Heart left ventricle (tissue), 16 donors: ENCODE data around the gene TNFSF11. TPM values are rescaled to one million over a fixed set of nuclear protein-coding genes. Genes with fewer than 3 reads are reported as not detected.

ENCODE experiments used
- ATAC-seq, 4 donors: fragments of 200-7000 bp; cut with Tn5 transposase; one replicate each; pipeline ENCODE4 v1.9.1; 2020 to 2022; ENCODE audit warnings: moderate library complexity in 4 of 4, mild to moderate bottlenecking in 3 of 4, moderate number of reproducible peaks in 1 of 4
- DNase-seq, 5 donors: peaks; one replicate each; pipeline ENCODE4 v3.0.0-alpha.2; 2020
- H3K27ac ChIP-seq, 12 donors: fragments of 200-600 bp; sonication (generic) in 4 of 12; one replicate each; pipeline versions ENCODE4 v1.5.0 to v1.8.0; 2016 to 2022; ENCODE audit warnings: mild to moderate bottlenecking in 2 of 12
- H3K27me3 ChIP-seq, 9 donors: fragments of 200-600 bp; sonication (generic) in 2 of 9; one replicate each; pipeline versions ENCODE4 v1.5.1 to v1.8.0; 2016 to 2022; ENCODE audit warnings: mild to moderate bottlenecking in 3 of 9
- H3K36me3 ChIP-seq, 9 donors: fragments of 200-600 bp; sonication (generic) in 2 of 9; one replicate each; pipeline versions ENCODE4 v1.5.0 to v1.8.0; 2018 to 2022; ENCODE audit warnings: mild to moderate bottlenecking in 2 of 9
- H3K4me1 ChIP-seq, 12 donors: fragments of 200-600 bp; sonication (generic) in 4 of 12; one replicate each; pipeline versions ENCODE4 v1.5.0 to v1.8.0; 2016 to 2022; ENCODE audit warnings: mild to moderate bottlenecking in 3 of 12
- H3K4me3 ChIP-seq, 12 donors: fragments of 200-600 bp; sonication (generic) in 4 of 12; one replicate each; pipeline versions ENCODE4 v1.5.0 to v1.8.0; 2017 to 2022; ENCODE audit warnings: mild to moderate bottlenecking in 9 of 12, moderate library complexity in 4 of 12
- H3K9me3 ChIP-seq, 12 donors: fragments of 200-600 bp; sonication (generic) in 4 of 12; one replicate each; pipeline versions ENCODE4 v1.5.0 to v1.8.0; 2016 to 2022; ENCODE audit warnings: mild to moderate bottlenecking in 1 of 12
- POLR2A ChIP-seq, 2 donors: fragments of 450-650 bp; IDR thresholded peaks; one replicate each; pipeline ENCODE4 v1.6.1; 2017; ENCODE audit warnings: antibody characterized with exemption in 2 of 2, mild to moderate bottlenecking in 2 of 2, moderate library complexity in 2 of 2
- WGBS, 4 donors: extraction: QIAGEN DNeasy Blood & Tissue Kit in 2 of 4; methylation state at CpG; one replicate each; pipeline versions ENCODE4 v1.1.5 to v1.1.7; 2013 to 2018; 5-methylcytosine and 5-hydroxymethylcytosine counted together
- intact Hi-C, 10 donors: fragments of 100-400 bp; cut with DNase I; formaldehyde crosslinking; loops; one replicate each; pipeline versions ENCODE4 v1.11.1 to v1.14.2; 2022
- polyA plus RNA-seq, 2 donors: library from polyadenylated mRNA; stranded (reverse); fragments of 200-250 nt; gene quantifications; one replicate each; pipeline ENCODE4 v1.2.3, GENCODE V29; 2013
- total RNA-seq, 9 donors: library from RNA; depleted of rRNA in 2 of 9; stranded (reverse); fragments of >200 nt in 2 of 9; fragmentation: NEBNext Ultra II Directional in 3 of 9; extraction: Animal tissue kit (Norgen Biotek cat#: 25700) in 3 of 9; gene quantifications; one replicate each; pipeline versions ENCODE4 v1.1.0 to v1.2.4, GENCODE V29; 2016 to 2023
- TF ChIP-seq, protein P1 (sequence below), 12 donors: fragments of 200-600 bp; sonication (generic) in 4 of 12; IDR thresholded peaks; one replicate each; pipeline versions ENCODE4 v1.5.0 to v1.8.0; 2018 to 2022; ENCODE audit warnings: antibody characterized with exemption in 12 of 12, mild to moderate bottlenecking in 5 of 12
- donor health status: ischemic (EF 13 %, LVEDD 7.1; RV severe dilation, severe dysfunction).
- donor health status: healthy with polysubstance abuse.
- donor health status: DM: no; HTN: yes; CAD: no.
- donor health status: DM: no; HTN: no; CAD: no.
- donor health status: ischemic (EF 25% LVEDD 6.9; RV normal size, moderate dysfunction).
- donor health status: ischemic (EF 25% LVEDD 5.7; RV mildly dilated, moderate dysfunction).
- donor health status: healthy.
- donor health status: DM: yes; HTN: yes; CAD: no.
- donor health status: ischemic (EF 35%, LVEDD 5.7; RV mildly dilated, moderate dysfunction).
- donor health status: nonischemic (EF 11% LVEDD 7.7; RV severe dilation, severe dysfunction).
- donor health status: DM: yes; HTN: yes; CAD: no.
- donor health status: PGD.
- donor health status: ischemic (EF 29% LVEDD 5.4; RV normal size, mild dysfunction).
- donor health status: nonischemic (EF 23%, LVEDD 6.1; RV moderate dilation, normal function).

TNFSF11 gene
- total and polyA plus RNA-seq, 11 donors, result not detected

DNA sequence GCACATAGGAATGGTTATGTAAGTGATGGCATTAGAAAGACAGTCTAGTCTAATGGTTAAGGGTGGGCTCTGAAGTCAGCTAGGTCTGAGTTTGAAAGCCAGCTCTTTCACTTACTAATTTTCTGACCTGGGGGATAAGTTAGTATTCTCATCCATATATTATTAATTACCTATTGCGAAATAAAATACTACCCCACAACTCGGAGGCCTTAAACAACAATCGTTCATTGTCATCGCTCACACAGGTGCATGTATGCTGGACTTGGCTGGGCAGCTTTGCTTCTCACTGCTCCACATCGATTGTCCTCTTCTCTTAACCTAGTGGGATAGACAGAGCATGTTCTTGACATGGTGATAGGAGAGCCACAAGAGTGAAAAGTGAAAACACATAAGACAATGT is 54.7 kb downstream of the TNFSF11 start:
- no peak for TF ChIP-seq POLR2A (IDR thresholded peaks at IDR 0.05)
- TF ChIP-seq, protein P1, sequence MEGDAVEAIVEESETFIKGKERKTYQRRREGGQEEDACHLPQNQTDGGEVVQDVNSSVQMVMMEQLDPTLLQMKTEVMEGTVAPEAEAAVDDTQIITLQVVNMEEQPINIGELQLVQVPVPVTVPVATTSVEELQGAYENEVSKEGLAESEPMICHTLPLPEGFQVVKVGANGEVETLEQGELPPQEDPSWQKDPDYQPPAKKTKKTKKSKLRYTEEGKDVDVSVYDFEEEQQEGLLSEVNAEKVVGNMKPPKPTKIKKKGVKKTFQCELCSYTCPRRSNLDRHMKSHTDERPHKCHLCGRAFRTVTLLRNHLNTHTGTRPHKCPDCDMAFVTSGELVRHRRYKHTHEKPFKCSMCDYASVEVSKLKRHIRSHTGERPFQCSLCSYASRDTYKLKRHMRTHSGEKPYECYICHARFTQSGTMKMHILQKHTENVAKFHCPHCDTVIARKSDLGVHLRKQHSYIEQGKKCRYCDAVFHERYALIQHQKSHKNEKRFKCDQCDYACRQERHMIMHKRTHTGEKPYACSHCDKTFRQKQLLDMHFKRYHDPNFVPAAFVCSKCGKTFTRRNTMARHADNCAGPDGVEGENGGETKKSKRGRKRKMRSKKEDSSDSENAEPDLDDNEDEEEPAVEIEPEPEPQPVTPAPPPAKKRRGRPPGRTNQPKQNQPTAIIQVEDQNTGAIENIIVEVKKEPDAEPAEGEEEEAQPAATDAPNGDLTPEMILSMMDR (IDR thresholded peaks at IDR 0.05), result no peak
- Histone ChIP-seq H3K4me1 (no peaks in the 10 kb centered on the region), H3K4me3 (no peak overlapping the region), H3K27me3 (peaks cover 0 to 3% (median 0%) of the 10 kb centered on the region in 9 donors), H3K27ac (no peak overlapping the region), H3K9me3 (no peaks in the 10 kb centered on the region), H3K36me3 (no peaks in the 10 kb centered on the region)
- WGBS, 4 donors, result 83 to 94% (median 89%) methylated on average over 5 of the region's 5 CpGs
- DNase-seq, result no peak
- intact Hi-C loops, result no loop called here
- no peak for ATAC-seq

DNA sequence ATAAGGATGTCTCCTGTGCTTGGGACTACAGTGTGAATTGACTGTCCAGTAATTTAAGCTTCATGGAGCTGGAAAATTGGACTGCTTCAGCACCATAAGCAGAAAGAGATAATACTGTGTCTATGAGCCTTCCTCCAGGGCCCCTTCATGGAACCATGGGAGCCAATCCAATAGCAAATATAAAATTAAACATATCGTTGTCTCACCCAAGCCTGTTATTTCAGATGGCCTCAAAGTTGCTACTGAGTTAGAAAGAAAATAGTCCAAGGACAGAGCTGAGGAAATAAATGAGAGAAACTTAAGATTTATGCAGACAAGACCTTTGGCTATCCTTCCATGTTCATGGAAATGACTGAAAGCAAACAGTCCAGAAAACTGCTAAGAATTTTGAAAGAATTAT is 57.2 kb downstream of the TNFSF11 start:
- H3K4me3 ChIP-seq, result no peak overlapping the region
- H3K9me3 ChIP-seq, result no peaks in the 10 kb centered on the region
- intact Hi-C loops, result no loop called here
- H3K36me3 ChIP-seq, result no peaks in the 10 kb centered on the region
- no peaks in the 10 kb centered on the region for H3K27me3 ChIP-seq
- TF ChIP-seq, protein P1 (IDR thresholded peaks at IDR 0.05), result no peak
- TF ChIP-seq POLR2A (IDR thresholded peaks at IDR 0.05), result no peak
- DNase-seq (no peak), ATAC-seq (no peak)
- no peaks in the 10 kb centered on the region for H3K4me1 ChIP-seq
- 58 to 76% (median 71%) methylated on average over 1 of the region's 1 CpG for WGBS, 4 donors
- no peak overlapping the region for H3K27ac ChIP-seq

DNA sequence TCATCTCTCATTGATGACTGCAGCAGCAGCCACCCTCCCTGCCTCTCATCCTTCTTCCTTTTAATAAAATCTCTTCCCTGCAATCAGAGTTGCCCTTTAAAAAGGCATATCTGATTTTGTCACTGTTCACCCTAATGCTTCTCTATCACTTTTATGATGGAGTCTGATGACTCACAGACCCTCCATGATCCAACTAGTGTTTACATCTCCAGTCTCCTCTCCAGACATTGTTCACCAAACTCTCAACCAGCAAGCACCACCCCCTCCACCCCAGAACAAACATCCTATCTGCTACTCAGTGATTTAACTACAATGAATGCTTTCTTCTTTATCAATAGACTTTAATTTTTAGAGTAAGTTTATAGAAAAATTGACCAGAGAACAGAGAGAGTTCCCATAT is 59.5 kb downstream of the TNFSF11 start:
- Histone ChIP-seq H3K4me1 (no peaks in the 10 kb centered on the region), H3K27ac (no peak overlapping the region), H3K4me3 (no peak overlapping the region), H3K27me3 (no peaks in the 10 kb centered on the region), H3K9me3 (no peaks in the 10 kb centered on the region), H3K36me3 (no peaks in the 10 kb centered on the region)
- intact Hi-C loops, result no loop called here
- ATAC-seq (no peak), DNase-seq (no peak)
- TF ChIP-seq, protein P1 (IDR thresholded peaks at IDR 0.05), result no peak
- no peak for TF ChIP-seq POLR2A (IDR thresholded peaks at IDR 0.05)

DNA sequence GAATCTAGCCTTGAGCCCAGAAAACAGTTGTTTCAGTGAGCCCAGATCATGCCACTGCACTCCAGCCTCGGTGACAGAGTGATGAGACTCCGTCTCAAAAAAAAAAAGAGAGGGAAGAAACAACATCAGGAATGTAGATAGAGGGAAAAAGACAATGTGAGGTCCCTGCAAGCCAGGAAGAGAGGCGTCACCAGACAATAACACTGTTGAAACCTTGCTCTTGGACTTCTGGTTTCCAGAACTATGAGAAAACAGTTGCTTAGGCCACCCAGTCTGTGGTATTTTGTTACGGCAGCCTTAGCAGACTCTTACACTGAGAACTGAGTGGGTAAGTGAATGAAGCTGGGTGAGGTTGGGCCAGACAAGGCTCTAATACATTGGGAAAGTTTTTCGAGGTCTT is 64.1 kb downstream of the TNFSF11 start:
- ATAC-seq, result no peak
- intact Hi-C loops, result no loop called here
- H3K27ac ChIP-seq, result no peak overlapping the region
- TF ChIP-seq POLR2A (IDR thresholded peaks at IDR 0.05), result no peak
- TF ChIP-seq, protein P1 (IDR thresholded peaks at IDR 0.05), result no peak
- 66 to 81% (median 72%) methylated on average over 5 of the region's 5 CpGs for WGBS, 4 donors
- no peaks in the 10 kb centered on the region for H3K27me3 ChIP-seq
- H3K9me3 ChIP-seq, result peaks cover 0 to 12% (median 0%) of the 10 kb centered on the region in 12 donors
- H3K4me3 ChIP-seq, result no peak overlapping the region
- no peaks in the 10 kb centered on the region for H3K36me3 ChIP-seq
- H3K4me1 ChIP-seq, result no peaks in the 10 kb centered on the region
- no peak for DNase-seq
